DMS79 treated with DMSO at 0.1 percent for 48 hours (cell line): ENCODE measurements around the gene RSPRY1.
A peak's percentile ranks its signal among the peaks of the same experiment; 100 is the strongest.

Experiments
- DNase-seq: peaks from one replicate; lab custom pipeline; 2025; lab: John Stamatoyannopoulos, UW

RSPRY1 gene

GRCh38 chr16:57224651-57225335 is 38.7 kb downstream of the RSPRY1 start:
- no peak for DNase-seq

- DNase-seq = no peak
Observed at GRCh38 chr16:57225978-57226377, 39.8 kb downstream of the RSPRY1 start.

DNA sequence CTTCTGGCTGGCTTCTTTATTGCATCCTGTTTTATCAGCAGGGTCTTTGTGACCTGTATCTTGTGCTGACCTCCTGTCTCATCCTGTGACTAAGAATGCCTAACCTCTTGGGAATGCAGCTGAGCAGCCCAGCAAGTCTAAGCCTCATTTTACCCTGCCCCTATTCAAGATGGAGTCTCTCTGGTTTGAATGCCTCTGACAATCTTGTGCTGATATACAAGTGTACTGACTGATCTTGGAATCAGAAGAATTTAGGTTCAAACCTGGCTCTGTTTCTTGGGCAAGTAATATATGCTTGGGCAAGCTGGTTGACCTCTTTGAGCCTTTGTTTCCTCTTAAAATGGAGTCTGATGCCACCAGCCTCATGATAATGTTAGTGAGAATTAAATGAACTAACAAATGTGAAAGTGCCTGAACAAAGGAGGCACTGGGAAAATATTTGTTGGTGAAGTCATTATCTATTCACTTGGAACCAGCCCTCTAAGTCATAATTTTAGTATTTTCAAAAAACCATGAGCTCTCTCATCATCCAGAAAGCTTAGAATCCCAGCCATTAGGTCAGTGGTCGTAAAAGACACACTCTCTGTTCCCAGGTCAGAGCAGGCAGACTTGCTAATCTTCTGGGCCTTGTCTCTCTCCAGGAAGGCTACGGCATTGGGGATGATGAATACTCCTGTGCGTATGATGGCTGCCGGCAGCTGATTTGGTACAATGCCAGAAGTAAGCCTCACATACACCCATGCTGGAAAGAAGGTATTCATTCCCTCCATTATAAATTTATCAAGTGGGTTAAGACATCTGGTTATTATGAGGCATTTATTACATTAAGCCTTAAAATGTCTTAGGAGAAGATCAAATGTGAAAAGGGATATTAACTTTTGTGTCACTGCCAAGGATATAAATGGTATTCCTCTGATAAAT is 40.8 kb downstream of the RSPRY1 start:
- no peak for DNase-seq

DNA sequence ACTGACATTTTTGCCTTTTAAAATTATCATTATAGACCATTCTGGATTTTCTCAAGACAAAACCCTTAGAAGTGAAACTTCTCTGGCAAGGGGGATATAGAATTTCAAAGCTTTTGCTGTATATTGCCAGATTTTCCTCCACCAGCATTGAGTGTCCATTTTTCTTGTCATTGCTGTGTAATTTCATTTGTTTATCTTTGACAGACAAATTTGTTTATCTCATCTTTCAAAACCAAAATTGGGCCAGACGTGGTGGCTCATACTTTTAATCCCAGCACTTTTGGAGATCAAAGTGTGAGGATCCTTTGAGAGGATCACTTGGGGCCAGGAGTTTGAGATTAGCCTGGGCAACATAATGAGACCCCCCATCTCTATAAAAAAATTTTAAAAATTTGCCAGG is 43.0 kb downstream of the RSPRY1 start:
- DNase-seq = no peak

DNA sequence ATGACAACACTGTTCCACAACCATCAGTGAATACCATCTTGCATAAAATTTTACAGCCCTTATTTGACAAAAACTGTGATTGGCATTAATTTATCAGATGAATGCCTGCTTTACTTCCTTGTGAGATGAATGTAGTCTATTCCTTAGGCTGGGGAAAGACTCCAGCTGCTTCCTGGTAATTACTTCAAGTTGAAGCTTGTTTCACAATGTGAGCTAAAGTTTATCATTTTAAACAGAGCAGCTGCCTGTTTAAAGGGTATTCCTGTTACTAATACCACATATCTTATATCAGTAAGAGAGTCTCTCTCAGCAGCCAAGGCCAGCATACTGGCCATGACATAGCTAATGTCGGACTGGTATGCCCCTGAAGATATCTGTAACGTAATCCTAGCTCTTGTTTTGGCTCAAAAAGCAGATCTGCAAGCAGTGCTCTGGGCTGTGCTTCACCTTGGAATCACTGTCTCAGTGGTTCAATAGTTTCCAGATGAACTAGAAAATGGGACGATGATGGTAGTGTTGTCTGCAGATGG is 45.8 kb downstream of the RSPRY1 start:
- no peak for DNase-seq

- DNase-seq = no peak
Observed at GRCh38 chr16:57233944-57234706, 48.0 kb downstream of the RSPRY1 start.

- DNase-seq = no peak
Observed at GRCh38 chr16:57234707-57235092, 48.6 kb downstream of the RSPRY1 start.

- DNase-seq = peak; percentile 90
Observed at GRCh38 chr16:57235128-57236021, 49.2 kb downstream of the RSPRY1 start.

- DNase-seq = no peak
Observed at GRCh38 chr16:57236022-57236350, 49.9 kb downstream of the RSPRY1 start.

GRCh38 chr16:57238682-57239081 is 52.6 kb downstream of the RSPRY1 start:
- no peak for DNase-seq

DNA sequence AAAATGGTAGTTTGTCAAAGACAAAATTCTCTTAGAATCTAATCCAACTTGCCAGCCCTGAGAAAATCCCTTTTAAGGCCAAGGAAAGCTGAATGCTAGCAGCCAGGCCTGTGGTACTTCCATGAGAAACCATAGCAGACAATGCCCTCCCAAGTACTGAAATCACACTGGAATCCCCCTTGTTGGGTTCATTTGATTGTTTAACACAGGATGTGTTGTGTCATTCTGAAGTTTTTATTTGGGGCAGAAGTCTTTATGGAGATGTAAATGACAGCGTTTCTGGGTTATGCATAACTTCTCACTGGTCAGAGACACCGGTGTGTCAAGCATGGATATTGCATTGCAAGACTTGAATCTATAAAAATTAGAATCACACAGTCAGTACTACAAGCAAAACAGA is 53.0 kb downstream of the RSPRY1 start:
- no peak for DNase-seq

DNA sequence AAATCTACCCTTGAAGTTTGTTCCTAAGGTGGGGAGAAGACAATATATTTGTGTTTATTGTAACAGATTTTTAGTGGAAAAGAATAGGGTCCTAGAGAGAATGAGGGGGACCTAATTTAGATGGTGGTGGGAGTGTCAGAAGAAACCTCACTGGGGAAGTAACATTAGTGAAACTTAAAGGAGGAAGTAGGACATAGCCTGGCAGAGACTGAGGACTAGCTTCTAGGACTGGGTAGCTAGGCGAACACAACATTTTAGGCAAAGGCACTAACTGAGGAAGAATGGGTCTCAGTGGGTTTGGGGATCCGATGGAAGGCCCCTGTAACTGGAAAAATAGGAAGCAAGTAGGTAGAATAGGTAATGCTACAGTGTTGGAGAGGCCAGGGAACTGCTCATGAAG is 54.7 kb downstream of the RSPRY1 start:
- DNase-seq = no peak

DNA sequence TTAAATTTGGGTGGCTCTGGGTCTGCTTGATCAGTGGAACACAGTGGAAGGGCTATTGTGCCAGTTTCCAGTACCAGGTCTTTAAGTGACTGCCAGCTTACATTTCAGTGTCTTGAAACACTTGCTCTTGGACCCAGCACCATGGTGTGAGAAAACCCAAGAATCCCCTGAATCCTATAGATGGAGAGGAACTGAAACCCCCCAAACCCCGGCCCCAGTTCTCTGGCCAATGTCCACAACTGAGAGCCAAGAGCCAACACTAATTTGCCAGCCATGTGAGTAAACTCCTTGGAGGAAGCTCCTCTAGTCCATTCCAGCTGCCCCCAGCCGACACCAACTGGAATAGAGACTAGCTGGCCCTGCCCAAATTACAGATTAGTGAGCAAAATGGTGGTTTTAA is 56.5 kb downstream of the RSPRY1 start:
- DNase-seq = no peak

DNA sequence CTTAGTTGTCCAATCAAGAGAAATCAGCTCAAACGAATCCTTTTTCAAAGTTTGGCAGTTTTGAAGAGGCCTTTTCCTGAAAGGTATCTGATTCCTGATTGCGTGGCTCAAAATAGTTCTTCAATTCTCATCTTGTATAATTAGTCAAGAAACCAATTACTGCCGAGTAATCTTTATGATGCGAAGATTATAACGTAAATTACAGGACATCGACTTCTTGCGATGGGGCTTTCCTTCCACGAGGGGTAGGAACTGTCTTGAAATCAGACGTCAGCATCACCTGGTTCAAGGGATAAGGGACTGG is 58.3 kb downstream of the RSPRY1 start:
- no peak for DNase-seq

GRCh38 chr16:57244767-57245471 is 58.8 kb downstream of the RSPRY1 start, which contains the start of gene ARL2BP:
TSS of gene ARL2BP (plus strand) at chr16:57245259. CDS start at chr16:57245368, 109 bp downstream.
- DNase-seq = peak; percentile 77

GRCh38 chr16:57245472-57246113 is 59.5 kb downstream of the RSPRY1 start:
- no peak for DNase-seq

DNA sequence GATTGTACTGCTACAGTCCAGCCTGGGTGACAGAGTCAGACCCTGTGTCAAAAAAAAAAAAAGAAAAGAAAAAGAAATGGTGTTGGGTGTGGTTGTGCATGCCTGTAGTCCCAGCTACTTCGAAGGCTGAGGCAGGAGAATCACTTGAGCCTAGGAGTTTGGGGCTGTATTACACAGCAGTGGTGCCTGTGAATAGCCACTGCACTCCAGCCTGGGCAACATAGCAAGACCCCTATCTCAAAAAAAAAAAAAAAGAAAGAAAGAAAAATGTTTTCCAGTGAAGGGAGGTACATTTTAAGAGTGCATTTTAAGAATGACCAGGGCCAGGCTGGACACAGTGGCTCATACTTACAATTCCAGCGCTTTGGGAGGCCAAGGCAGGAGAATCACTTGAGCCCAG is 65.2 kb downstream of the RSPRY1 start:
- DNase-seq = no peak

GRCh38 chr16:57252148-57252721 is 66.1 kb downstream of the RSPRY1 start:
- no peak for DNase-seq

- no peak for DNase-seq
Observed at GRCh38 chr16:57253466-57253865, 67.3 kb downstream of the RSPRY1 start.
